GM12873 (cell line): Measurements from ENCODE around the gene POGK.

Experiments
- CTCF ChIP-seq: IDR thresholded peaks from 2 replicates; pipeline ENCODE4 v1.5.1; 2012; ENCODE audit warnings: low read depth, mild to moderate bottlenecking, moderate library complexity, low read length, control low read depth; ENCODE audit not compliant: insufficient read depth; ENCODE audit errors: missing control alignments

POGK gene

GRCh38 chr1:166905900-166906299, 66.6 kb downstream of the POGK start:
- no peak for TF ChIP-seq CTCF
